DMS 273 treated with DMSO at 0.1 percent for 48 hours (cell line): ENCODE results near the gene SRPK2.
"Not testable (repeated sequence)": the region's sequence is repeated elsewhere in the genome, so short reads cannot be mapped to it uniquely, and the experiment has no call there.

Experiments
- DNase-seq: peaks from one replicate; lab custom pipeline; 2025; lab: John Stamatoyannopoulos, UW

Gene SRPK2

DNA sequence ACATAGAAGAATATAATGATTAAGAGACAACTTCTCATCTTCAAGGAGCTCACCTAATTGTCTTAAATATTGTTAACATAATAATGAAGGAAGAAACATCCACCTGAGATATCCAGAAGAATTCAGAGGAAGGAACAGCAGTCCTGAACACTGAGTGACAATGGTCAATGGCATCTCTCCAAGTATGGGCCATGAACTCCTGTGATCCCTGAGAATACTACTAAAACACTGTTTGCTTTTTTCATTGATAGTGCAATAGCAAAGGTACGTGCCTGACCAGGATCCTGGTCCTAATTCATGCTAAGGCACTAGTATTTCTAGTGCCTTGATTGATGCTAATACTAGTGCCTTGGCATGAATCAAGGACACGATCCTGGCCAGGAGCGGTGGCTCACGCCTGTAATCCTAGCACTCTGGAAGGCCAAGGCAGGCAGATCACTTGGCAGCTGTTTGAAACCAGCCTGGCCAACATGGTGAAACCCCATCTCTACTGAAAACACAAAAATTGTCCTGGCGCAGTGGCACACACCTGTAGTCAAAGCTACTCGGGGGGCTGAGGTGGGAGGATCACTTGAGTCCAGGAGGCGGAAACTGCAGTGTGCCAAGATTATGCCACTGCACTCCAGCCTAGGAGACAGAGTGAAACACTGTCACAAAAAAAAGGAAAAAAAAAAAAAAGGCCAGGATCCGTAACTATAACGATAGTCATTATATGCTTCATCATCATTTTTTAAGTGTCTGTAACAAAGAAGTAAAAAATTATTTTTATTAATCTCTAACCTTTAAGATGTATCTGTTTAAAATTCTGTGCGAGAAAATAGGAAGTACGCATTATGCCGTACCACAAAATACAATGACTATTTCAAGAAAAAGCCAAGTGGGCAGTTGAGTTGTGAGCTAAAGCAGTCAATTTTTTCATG is 49.1 kb downstream of the SRPK2 start:
- no peak for DNase-seq

DNA sequence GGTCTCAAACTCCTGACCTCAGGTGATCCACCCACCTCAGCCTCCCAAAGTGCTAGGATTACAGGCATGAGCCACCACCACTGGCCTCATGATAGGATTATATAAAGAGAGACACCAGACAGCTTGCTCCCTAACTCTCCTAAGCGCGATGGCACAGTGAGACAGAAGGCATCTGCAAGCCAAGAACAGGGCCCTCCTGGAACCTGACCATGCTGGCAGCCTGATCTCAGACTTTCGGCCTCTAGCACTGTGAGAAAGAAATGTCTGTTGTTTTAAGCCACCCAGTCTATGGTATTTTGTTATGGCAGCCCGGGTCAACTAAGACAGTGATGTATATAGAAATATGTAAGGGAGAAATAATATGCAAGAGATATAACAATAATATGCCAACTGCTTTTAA is 51.2 kb downstream of the SRPK2 start:
- no peak for DNase-seq

GRCh38 chr7:105336009-105336408 is 52.7 kb downstream of the SRPK2 start:
- no peak for DNase-seq

- not testable (repeated sequence) for DNase-seq
Measured at GRCh38 chr7:105332661-105333060, 56.1 kb downstream of the SRPK2 start.

GRCh38 chr7:105330526-105330925 is 58.2 kb downstream of the SRPK2 start:
- DNase-seq = no peak

GRCh38 chr7:105327201-105327600 is 61.5 kb downstream of the SRPK2 start:
- DNase-seq = no peak

DNA sequence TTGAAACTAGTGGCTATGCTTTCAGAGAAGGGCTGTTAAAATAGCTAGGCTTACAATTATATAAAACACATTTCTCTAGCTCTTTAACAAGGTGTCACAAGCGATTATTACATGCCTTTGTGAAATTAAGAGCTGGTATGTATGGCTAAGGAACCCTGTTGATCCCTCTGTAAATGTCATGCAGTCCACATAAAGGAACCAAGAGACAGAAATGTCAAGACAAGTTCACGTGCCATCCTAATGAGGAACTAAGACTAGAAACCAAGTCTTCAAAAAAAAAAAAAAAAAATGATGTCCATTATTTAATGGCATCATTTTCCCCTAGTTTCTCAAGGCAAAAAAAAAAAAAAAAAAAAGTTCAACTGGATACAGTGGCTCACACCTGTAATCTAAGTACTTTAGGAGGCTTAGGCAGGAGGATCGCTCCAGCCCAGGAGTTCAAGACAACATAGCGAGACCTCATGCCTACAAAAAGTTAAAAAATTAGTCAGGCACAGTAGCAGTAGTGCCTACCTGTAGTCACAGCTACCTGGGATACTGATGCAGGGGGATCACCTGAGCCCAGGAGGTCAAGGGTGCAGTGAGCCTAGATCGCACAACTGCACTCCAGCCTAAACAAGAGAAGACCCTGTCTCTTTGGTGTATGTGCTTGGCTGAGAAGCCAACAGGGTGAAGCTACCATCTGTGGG is 63.4 kb downstream of the SRPK2 start:
- DNase-seq = no peak

GRCh38 chr7:105324606-105325005 is 64.1 kb downstream of the SRPK2 start:
- DNase-seq = not testable (repeated sequence)

- no peak for DNase-seq
Measured at GRCh38 chr7:105323366-105323765, 65.4 kb downstream of the SRPK2 start.

DNA sequence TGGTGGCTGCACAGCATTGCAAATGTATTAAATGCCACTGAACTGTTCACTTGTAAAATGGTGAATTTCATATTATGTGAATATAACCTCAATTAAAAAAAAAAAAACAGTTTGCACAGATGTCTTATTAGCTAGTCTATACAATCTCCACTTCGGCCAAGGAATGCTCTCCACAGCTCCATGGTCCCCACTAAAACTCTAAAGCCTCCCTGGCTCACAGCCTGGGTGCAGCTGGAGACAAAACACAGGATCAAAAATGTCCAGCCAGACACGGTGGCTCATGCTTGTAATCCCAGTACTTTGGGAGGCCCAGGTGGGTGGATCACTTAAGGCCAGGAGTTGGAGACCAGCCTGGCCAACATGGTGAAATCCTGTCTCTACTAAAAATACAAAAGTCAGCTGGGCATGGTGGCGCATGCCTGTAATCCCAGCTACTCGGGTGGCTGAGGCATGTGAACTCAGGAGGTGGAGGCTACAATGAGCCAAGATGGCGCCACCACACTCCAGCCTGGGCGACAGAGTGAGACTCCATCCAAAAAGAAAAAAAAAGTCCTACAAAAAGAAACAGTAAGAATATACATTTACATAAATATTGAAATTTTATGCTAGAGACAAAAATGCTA is 66.0 kb downstream of the SRPK2 start:
- DNase-seq = no peak

GRCh38 chr7:105321754-105322455 is 66.8 kb downstream of the SRPK2 start:
- no peak for DNase-seq

DNA sequence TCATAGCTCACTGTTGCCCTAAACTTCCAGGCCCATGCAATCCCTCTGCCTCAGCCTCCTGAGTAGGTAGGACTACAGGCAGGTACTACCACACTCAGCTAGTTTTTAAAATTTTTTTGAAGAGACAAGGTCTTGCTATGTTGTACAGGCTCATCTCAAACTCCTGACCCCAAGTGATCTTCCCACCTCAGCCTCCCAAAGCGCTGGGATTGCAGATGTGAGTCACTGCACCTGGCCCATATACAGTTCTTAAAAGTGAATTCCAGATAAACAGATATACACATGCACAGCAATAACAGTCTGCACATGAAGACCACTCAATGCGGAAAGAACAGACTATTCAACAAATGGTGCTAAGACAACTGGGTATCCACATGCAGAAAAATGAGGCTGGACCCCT is 67.8 kb downstream of the SRPK2 start:
- DNase-seq = no peak

- no peak for DNase-seq
Measured at GRCh38 chr7:105319578-105319977, 69.1 kb downstream of the SRPK2 start.

DNA sequence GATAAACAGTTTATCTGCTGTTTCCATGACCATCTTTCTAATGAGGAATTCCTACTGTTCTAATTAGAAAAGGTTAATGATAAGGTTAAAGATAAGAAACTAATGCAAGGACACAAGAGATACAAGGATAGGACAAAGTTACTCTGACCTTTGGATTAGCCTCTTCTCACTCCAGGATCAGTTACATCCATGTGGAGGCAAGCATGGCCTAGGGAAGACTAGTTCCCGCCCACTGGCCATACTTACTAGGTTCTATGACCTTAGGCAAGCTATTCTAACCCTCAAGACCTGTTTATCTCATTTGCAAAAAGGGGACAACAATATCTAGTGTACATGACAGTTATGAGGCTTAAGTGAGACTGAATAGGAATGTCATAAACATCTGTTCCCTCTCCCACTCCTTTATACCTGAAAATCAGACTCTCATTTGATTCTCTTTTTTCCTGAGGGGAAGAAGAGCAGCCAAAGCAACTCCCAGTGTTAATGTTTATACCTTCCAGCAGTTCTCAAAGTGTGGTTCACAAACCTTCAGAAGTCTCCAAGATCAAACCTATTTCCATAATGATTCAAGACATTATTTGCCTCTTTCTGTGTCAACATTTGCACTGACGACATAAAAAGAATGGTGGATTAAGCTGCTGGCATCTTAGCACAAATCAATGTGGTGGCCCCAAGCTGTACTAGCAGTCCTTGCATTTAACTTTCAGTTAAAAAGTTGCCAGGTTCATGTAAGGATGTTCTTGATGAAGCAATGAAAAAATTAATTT is 72.0 kb downstream of the SRPK2 start:
- no peak for DNase-seq

DNA sequence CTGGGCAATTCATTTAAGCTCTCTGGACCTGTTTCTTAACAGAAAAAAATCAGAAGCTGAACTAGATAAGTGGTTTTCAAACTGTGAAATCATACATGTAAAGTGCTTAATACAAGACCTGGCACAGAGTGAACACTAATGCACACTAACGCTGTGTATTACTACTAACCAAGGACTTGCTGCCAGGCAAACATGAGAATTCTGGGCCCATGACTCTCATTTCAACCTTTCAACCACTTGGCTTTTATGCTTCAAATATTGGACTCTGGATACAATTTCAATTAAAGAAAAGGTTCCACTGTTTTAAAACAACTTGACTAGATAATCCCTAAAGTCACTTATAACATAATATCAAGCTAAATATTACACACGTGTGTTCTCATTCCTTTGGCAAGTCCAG is 73.4 kb downstream of the SRPK2 start:
- DNase-seq = no peak

DNA sequence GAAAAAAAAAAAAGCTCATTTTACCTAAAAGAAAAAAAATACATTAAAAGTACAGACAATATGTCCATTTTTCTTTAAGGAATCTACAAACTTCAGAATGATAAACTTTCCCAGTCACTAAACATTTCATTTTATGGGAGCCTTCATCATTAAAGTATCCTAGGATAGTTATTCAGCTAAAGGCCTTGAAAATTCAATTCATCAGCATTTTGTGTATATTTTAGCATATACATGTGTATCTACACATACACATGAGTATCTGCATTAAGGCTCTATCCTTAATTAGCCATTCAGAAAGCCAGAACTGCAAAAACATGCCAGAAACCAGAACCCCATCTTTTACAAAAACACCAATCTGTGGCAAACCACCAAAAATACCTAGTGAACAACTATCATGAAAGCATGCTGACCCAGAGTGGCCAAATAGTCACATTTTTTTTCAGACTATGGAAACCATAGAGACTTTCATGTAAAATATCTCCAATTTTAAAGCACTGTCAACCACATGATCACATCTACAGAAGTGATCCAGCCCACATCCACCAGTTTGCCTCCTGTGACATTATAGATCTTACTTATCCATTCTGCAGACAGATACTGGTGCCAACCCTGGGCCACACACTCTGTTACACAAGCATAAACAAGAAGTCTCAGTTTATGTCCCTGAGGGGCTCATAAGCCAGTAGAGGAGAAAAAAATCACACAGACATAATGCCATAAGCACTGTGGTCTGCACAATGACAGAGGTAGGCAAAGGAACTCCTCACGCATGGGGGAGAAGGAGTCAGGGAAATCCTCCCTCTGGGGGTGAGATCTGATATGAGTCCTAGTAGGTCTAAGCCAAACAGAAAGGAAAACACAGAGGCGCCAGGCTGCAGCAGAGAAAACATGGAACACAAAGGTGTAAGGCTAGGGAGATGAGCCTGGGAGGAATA is 79.2 kb downstream of the SRPK2 start:
- no peak for DNase-seq

DNA sequence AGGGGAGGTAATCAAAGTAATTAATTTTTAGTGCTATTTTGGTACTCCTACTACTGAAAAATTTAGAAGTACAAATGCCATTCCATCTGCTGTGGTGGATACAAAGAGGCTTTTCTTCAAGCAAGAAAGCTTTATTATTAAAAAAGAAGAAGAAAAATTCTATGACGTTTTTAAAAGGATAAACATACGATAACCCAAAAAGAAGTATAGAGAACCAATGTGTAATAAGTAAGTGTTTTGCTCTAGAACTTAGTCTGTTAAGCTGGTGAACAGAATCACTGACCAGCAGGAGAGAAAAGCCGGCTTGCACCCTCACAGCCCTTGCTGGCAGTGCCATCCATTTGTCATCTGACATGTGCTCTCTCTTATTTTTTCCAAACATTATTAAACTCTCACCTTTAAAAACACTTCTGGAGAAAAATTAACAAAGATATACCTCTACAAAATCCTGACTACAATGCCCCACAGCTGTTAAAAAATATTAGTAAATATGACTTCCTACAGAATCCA is 81.5 kb downstream of the SRPK2 start:
- DNase-seq = no peak

DNA sequence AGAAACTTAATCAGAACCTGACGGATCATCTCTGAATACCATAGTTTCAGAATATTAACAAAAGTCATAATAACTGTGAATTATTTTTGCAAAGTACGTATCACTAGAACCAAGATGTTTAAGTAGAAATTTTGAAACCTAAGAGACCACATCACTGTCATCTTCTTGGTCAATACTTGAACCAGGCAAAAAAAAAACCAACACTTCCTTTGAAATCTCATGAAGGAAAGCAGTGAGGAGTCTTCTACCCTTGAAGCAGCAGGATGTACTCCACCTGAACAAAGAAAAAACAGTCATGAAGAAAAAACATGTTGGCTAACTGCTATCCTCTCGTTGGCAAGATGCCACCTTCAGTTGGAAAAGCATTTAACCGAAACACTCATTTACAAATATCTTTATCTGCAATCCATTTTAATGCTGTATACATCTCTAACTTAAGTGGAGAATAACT is 82.4 kb downstream of the SRPK2 start:
- no peak for DNase-seq

DNA sequence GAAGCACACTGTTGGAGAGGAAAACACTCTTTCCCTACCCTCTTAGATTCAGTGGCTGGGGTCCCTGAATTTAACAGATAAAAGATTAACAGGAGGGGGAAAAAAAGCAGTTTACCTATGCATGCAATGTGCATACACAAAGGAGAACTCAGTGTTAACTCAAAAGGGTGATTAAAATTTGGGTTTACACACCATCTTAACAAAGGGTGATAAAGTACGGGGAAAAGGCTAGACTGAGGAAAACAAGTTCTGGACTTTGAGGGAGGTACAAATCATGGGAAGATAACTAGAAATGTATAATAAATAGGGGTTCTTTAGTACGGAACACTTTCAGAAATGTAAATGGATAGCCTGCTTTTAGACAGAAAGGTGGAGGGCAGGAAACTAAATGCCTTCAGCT is 83.1 kb downstream of the SRPK2 start:
- no peak for DNase-seq
